Measurements from ENCODE around the gene UBE2V1. TPM values are rescaled to one million over a fixed set of nuclear protein-coding genes. Genes with fewer than 3 reads are reported as not detected.
A peak's percentile ranks its signal among the peaks of the same experiment; 100 is the strongest.

Gene UBE2V1
- total and polyA plus RNA-seq, 2 of the 13 experiments (the other 11 are each of a cell fraction or from before 2014, with no cell fraction given), result 81.3 to 132 TPM

GRCh38 chr20:50071039-50071888 is 41.7 kb downstream of the UBE2V1 start (continued):
- peak; percentile 97 for TF ChIP-seq ZMYM3 (CRISPR knock-in tag; IDR thresholded peaks at IDR 0.05)
- peak; percentile 72; the same call in 1 of the 2 replicates for TF ChIP-seq ZNF230 (CRISPR knock-in tag; IDR thresholded peaks at IDR 0.05)
- 0 out of 4 replicates have a peak, but pooled peaks of 1 of the 2 experiments have one; percentile 23 for TF ChIP-seq EP300 (IDR thresholded peaks at IDR 0.05; ENCODE audit: low read depth in 2 of 2, low read length in 2 of 2)
- TF ChIP-seq EP300 (CRISPR knock-in tag; IDR thresholded peaks at IDR 0.05; ENCODE audit: borderline replicate concordance), result no peak; the same call in 1 of the 2 replicates
- TF ChIP-seq ZNF20 (CRISPR knock-in tag; IDR thresholded peaks at IDR 0.05), result no peak
- TF ChIP-seq TCF7 (IDR thresholded peaks at IDR 0.05; ENCODE audit: low read depth), result no peak
- TF ChIP-seq FOXA1 (IDR thresholded peaks at IDR 0.05), result no peak
- TF ChIP-seq FOXA1 (CRISPR knock-in tag; IDR thresholded peaks at IDR 0.05), result peak; percentile 42; the same call in 1 of the 2 replicates
- TF ChIP-seq SMAD3 (CRISPR knock-in tag; IDR thresholded peaks at IDR 0.05), result peak; percentile 97
- TF ChIP-seq, protein P1, sequence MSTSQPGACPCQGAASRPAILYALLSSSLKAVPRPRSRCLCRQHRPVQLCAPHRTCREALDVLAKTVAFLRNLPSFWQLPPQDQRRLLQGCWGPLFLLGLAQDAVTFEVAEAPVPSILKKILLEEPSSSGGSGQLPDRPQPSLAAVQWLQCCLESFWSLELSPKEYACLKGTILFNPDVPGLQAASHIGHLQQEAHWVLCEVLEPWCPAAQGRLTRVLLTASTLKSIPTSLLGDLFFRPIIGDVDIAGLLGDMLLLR (CRISPR knock-in tag; IDR thresholded peaks at IDR 0.05), result peak; percentile 66
- TF ChIP-seq ZNF563 (CRISPR knock-in tag; IDR thresholded peaks at IDR 0.05), result peak; percentile 94; the same call in 1 of the 2 replicates
- peak; percentile 74 for TF ChIP-seq BCL6 (CRISPR knock-in tag; IDR thresholded peaks at IDR 0.05)
- TF ChIP-seq LCORL (IDR thresholded peaks at IDR 0.05), result no peak
- peak; percentile 97 for TF ChIP-seq LCORL (CRISPR knock-in tag; IDR thresholded peaks at IDR 0.05)
- no peak for TF ChIP-seq ISX (CRISPR knock-in tag; conservative IDR thresholded peaks at IDR 0.05)
- 0 out of 2 replicates have a peak, but pooled peaks have one; percentile 67 for TF ChIP-seq KDM1A (CRISPR knock-in tag; IDR thresholded peaks at IDR 0.05)
- TF ChIP-seq THAP11 (CRISPR knock-in tag; IDR thresholded peaks at IDR 0.05), result peak; percentile 83
- TF ChIP-seq NCOA1 (CRISPR knock-in tag; IDR thresholded peaks at IDR 0.05), result no peak; the same call in 1 of the 2 replicates
- TF ChIP-seq ZNF367 (CRISPR knock-in tag; IDR thresholded peaks at IDR 0.05; ENCODE audit: borderline replicate concordance), result no peak
- TF ChIP-seq SNRNP70 (IDR thresholded peaks at IDR 0.05; ENCODE audit: low read depth, low read length), result no peak
- no peak for TF ChIP-seq DZIP1 (CRISPR knock-in tag; IDR thresholded peaks at IDR 0.05)
- TF ChIP-seq SNAPC4 (CRISPR knock-in tag; IDR thresholded peaks at IDR 0.05), result 0 out of 2 replicates have a peak, but pooled peaks have one; percentile 35
- TF ChIP-seq PAWR (CRISPR knock-in tag; IDR thresholded peaks at IDR 0.05; ENCODE audit: borderline replicate concordance), result peak; percentile 88; the same call in 1 of the 2 replicates
- no peak for TF ChIP-seq ZNF557 (CRISPR knock-in tag; IDR thresholded peaks at IDR 0.05)
